Measurements from ENCODE around the gene PITX1. TPM values are rescaled to one million over a fixed set of nuclear protein-coding genes. Genes with fewer than 3 reads are reported as not detected.

PITX1 gene
- total RNA-seq, 4 donors from 2014 or later = 0.97 to 1.2 TPM; not detected in 2

- no peaks in the 10 kb centered on the region for H3K9me3 ChIP-seq
- peaks cover 0 to 16% of the 10 kb centered on the region in 2 donors for H3K4me1 ChIP-seq
- no peak overlapping the region for H3K27ac ChIP-seq
- H3K36me3 ChIP-seq = no peaks in the 10 kb centered on the region
- TF ChIP-seq, protein P1, sequence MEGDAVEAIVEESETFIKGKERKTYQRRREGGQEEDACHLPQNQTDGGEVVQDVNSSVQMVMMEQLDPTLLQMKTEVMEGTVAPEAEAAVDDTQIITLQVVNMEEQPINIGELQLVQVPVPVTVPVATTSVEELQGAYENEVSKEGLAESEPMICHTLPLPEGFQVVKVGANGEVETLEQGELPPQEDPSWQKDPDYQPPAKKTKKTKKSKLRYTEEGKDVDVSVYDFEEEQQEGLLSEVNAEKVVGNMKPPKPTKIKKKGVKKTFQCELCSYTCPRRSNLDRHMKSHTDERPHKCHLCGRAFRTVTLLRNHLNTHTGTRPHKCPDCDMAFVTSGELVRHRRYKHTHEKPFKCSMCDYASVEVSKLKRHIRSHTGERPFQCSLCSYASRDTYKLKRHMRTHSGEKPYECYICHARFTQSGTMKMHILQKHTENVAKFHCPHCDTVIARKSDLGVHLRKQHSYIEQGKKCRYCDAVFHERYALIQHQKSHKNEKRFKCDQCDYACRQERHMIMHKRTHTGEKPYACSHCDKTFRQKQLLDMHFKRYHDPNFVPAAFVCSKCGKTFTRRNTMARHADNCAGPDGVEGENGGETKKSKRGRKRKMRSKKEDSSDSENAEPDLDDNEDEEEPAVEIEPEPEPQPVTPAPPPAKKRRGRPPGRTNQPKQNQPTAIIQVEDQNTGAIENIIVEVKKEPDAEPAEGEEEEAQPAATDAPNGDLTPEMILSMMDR (IDR thresholded peaks at IDR 0.05) = no peak
- TF ChIP-seq POLR2A (IDR thresholded peaks at IDR 0.05) = no peak
- H3K4me3 ChIP-seq = no peak overlapping the region
- DNase-seq = no peak
- intact Hi-C loops (cut with DNase I; ENCODE audit: low total_unique reads) = no loop called here
- H3K27me3 ChIP-seq = peaks cover 25 to 43% of the 10 kb centered on the region in 2 donors
These were observed 7.7 kb upstream of the PITX1 start for GRCh38 chr5:135041726-135042125.

- intact Hi-C loops (cut with DNase I; ENCODE audit: low total_unique reads) = no loop called here
- no peak for TF ChIP-seq POLR2A (IDR thresholded peaks at IDR 0.05)
- TF ChIP-seq, protein P1 (IDR thresholded peaks at IDR 0.05) = no peak
- Histone ChIP-seq H3K4me3 (no peak overlapping the region), H3K4me1 (peaks cover 0 to 16% of the 10 kb centered on the region in 2 donors), H3K27ac (no peak overlapping the region), H3K36me3 (no peaks in the 10 kb centered on the region), H3K27me3 (peaks cover 28 to 47% of the 10 kb centered on the region in 2 donors), H3K9me3 (no peaks in the 10 kb centered on the region)
- no peak for DNase-seq
These were observed 7.1 kb upstream of the PITX1 start for GRCh38 chr5:135041145-135041587.

DNA sequence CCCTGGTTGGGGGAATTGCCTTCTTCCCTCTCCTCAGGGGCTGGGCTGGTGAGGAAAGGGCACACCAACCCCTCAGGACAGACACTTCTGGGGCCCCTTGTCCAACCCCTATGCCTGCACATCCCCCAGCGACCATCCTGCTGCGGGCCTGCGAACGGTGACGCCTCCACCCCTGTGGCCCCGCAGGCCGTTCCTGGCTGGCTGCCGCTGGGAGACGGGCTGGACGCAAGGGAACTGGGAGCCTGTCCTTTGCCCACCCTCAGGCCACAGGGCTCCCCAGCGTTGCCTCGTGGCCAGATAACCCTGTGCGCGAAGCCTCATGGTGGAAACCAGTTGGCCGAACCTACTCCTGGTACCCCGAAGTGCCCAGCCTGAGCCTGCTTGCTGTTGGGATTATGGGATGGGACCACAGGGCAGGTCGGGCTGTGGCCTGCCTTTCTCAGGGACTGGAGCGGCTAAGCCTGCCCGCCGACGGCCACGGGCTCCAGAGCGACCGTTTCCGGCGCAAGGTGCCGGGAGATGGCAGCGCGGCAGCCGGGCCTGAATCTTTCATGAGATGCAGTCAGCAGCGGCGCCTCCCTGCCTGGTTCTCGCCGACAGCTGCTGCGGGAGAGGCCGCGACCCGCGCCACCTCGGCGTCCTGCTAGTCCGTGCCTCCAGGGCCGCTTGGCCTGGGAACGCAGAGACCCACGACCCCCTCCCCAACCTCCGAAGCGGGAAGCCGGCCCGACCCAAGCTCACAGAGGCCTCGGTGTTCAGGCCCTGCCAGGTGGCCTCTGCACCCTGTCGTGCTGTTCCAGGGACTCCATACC, 6.5 kb upstream of the PITX1 start:
- Histone ChIP-seq H3K27me3 (peaks cover 28 to 47% of the 10 kb centered on the region in 2 donors), H3K36me3 (no peaks in the 10 kb centered on the region), H3K4me3 (no peak overlapping the region), H3K27ac (no peak overlapping the region), H3K9me3 (no peaks in the 10 kb centered on the region), H3K4me1 (peaks cover 0 to 16% of the 10 kb centered on the region in 2 donors)
- intact Hi-C loops (cut with DNase I; ENCODE audit: low total_unique reads) = no loop called here
- DNase-seq = no peak
- TF ChIP-seq, protein P1 (IDR thresholded peaks at IDR 0.05) = no peak
- TF ChIP-seq POLR2A (IDR thresholded peaks at IDR 0.05) = no peak

DNA sequence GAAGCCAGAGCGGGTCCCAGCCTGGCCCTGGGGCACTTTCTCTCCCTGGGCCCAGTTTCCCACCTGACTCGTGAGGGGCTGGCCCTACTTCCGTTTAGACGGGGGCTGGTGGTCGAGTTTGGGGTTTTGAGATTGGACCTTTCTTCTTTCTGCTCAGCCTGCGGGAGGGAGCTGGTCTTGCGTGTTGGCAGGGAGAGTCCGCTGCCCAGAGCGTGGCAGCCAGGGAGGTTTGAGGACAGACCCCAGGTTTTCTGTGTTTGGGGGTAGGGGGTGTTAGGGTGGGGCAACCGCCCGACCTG, 6.0 kb upstream of the PITX1 start:
- Histone ChIP-seq H3K27me3 (peaks cover 28 to 47% of the 10 kb centered on the region in 2 donors), H3K36me3 (no peaks in the 10 kb centered on the region), H3K9me3 (no peaks in the 10 kb centered on the region), H3K4me3 (no peak overlapping the region), H3K27ac (no peak overlapping the region), H3K4me1 (peaks cover 0 to 16% of the 10 kb centered on the region in 2 donors)
- no peak for DNase-seq
- intact Hi-C loops (cut with DNase I; ENCODE audit: low total_unique reads) = no loop called here
- TF ChIP-seq POLR2A (IDR thresholded peaks at IDR 0.05) = no peak
- TF ChIP-seq, protein P1 (IDR thresholded peaks at IDR 0.05) = no peak

DNA sequence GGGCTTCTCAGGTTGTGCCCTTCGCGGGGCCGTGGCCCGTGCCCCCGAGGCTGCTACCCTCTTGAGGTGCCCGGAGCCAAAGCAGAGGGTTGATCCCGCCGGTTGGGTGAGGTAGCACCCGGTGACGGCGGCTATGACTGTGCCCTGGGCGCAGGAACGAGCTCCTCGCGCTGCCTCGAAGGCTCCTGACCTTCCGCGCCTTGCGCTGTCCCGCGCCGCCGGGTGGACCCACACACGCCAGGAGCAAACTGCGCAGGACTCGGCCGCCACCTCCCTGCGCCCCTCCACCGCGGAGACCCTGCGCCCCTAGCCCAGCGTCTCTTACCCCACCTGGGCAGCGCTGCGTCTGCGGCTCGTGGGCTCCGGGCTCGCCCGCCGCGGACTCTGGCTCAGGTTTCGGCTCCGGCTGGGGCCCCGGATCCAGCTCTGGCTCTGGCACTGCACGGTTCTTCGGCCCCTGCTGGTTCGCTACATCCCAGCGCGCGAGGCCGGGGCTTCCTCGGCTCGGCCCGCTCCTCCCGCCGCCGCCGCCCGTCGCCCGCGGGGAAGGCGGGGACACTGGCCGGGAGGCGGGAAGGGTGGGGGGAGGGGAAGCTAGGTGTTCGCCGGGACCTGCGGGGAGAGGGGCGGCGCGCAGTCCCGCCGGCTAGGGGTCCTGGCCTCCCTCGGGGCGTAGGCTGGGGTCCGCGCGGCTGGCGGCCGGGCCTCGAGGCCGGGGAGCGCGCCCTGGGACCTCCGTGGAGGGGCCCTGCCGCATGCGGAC, 5.4 kb upstream of the PITX1 start:
- no peak for DNase-seq
- H3K4me3 ChIP-seq = no peak overlapping the region
- TF ChIP-seq, protein P1 (IDR thresholded peaks at IDR 0.05) = no peak
- TF ChIP-seq POLR2A (IDR thresholded peaks at IDR 0.05) = no peak
- no peaks in the 10 kb centered on the region for H3K9me3 ChIP-seq
- intact Hi-C loops (cut with DNase I; ENCODE audit: low total_unique reads) = no loop called here
- no peaks in the 10 kb centered on the region for H3K36me3 ChIP-seq
- peaks cover 0 to 16% of the 10 kb centered on the region in 2 donors for H3K4me1 ChIP-seq
- no peak overlapping the region for H3K27ac ChIP-seq
- peaks cover 28 to 47% of the 10 kb centered on the region in 2 donors for H3K27me3 ChIP-seq
